A673 (cell line): ENCODE data around the gene GCDH. TPM values are rescaled to one million over a fixed set of nuclear protein-coding genes. Genes with fewer than 3 reads are reported as not detected.

Experiments used
- BruUV-seq: library from RNA; stranded (reverse); fragments of 400-500 nt; replicated peaks from 2 replicates; lab custom pipeline; 2021; lab: Mats Ljungman, UMichigan
- CTCF ChIA-PET: fragments of 300-600 bp; sonication (Branson Sonifier 250); formaldehyde crosslinking; loops from one replicate; lab custom pipeline; 2022; ENCODE audit warnings: antibody characterized with exemption; lab: Charles Lee
- POLR2A ChIA-PET: fragments of 300-600 bp; sonication (Branson Sonifier 250); formaldehyde crosslinking; loops from one replicate; lab custom pipeline; 2022; ENCODE audit warnings: antibody characterized with exemption; ENCODE audit not compliant: low non-redundant PET; lab: Charles Lee
- DNase-seq: peaks from one replicate; pipeline ENCODE4 v3.0.0-alpha.2; 2015; ENCODE audit warnings: low spot score
- H3K27ac ChIP-seq: fragments of 200-600 bp; sonication (generic); 2 replicates; pipeline ENCODE4 v1.5.1; 2016; ENCODE audit warnings: mixed run types, low read depth, mild to moderate bottlenecking, mixed read lengths, antibody characterized with exemption, low read length; ENCODE audit not compliant: poor library complexity, severe bottlenecking
- H3K27me3 ChIP-seq: fragments of 200-600 bp; sonication (generic); replicated peaks from 2 replicates; pipeline ENCODE4 v1.6.1; 2017; ENCODE audit warnings: mixed run types, low read depth, mild to moderate bottlenecking, mixed read lengths, antibody characterized with exemption, low read length; ENCODE audit not compliant: insufficient read depth, poor library complexity
- H3K36me3 ChIP-seq: fragments of 200-600 bp; sonication (generic); 2 replicates; pipeline ENCODE4 v1.6.1; 2016; ENCODE audit warnings: mixed run types, mild to moderate bottlenecking, mixed read lengths, antibody characterized with exemption, low read length; ENCODE audit not compliant: insufficient read depth, poor library complexity, severe bottlenecking
- H3K4me1 ChIP-seq: fragments of 200-600 bp; sonication (generic); 2 replicates; pipeline ENCODE4 v1.6.1; 2017; ENCODE audit warnings: mixed run types, mild to moderate bottlenecking, mixed read lengths, antibody characterized with exemption, low read length; ENCODE audit not compliant: insufficient read depth, poor library complexity, severe bottlenecking
- H3K4me3 ChIP-seq: fragments of 200-600 bp; sonication (generic); 2 replicates; pipeline ENCODE4 v1.5.1; 2016; ENCODE audit warnings: low read depth, mixed run types, mild to moderate bottlenecking, mixed read lengths, low read length; ENCODE audit not compliant: poor library complexity, severe bottlenecking
- H3K9me3 ChIP-seq: fragments of 200-600 bp; sonication (generic); 2 replicates; pipeline ENCODE4 v1.6.1; 2016; ENCODE audit warnings: mixed run types, low read depth, mild to moderate bottlenecking, mixed read lengths, antibody characterized with exemption, low read length; ENCODE audit not compliant: poor library complexity, severe bottlenecking
- CTCF ChIP-seq: fragments of 300-800, 200-600 bp; sonication (generic); conservative IDR thresholded peaks from 2 replicates; pipeline ENCODE4 v1.5.1; 2017; ENCODE audit warnings: low read depth, mild to moderate bottlenecking, antibody characterized with exemption, low read length, moderate library complexity, mixed read lengths
- EZH2 ChIP-seq: fragments of 200-600 bp; sonication (generic); IDR thresholded peaks from 2 replicates; pipeline ENCODE4 v1.6.1; 2017; ENCODE audit warnings: borderline replicate concordance, low read depth, mild to moderate bottlenecking, mixed read lengths, antibody characterized with exemption, low read length; ENCODE audit not compliant: poor library complexity, severe bottlenecking
- intact Hi-C: fragments of 100-400 bp; cut with micrococcal nuclease; formaldehyde crosslinking; loops from one replicate; pipeline ENCODE4 v1.10.0; 2022; ENCODE audit not compliant: unreplicated experiment
- total RNA-seq: library from RNA; stranded (reverse); gene quantifications from 2 replicates; pipeline ENCODE4 v1.2.3, GENCODE V29; 2021

The GCDH gene
- total RNA-seq, 1 experiment from 2014 or later, result 47.3 TPM

GRCh38 chr19:12933287-12934072 lies 42.5 kb downstream of the GCDH start, which contains the start of gene FARSA:
TSS of gene FARSA (minus strand) at chr19:12933711. CDS start at chr19:12933696, 15 bp downstream.
- TF ChIP-seq CTCF, result no peak
- no peak for TF ChIP-seq EZH2
- H3K9me3 ChIP-seq, result no peaks in the 10 kb centered on the region
- H3K27me3 ChIP-seq, result no peaks in the 10 kb centered on the region
- POLR2A ChIA-PET, result interaction anchor here (0.6 kb wide), 2 partner anchors 40 to 142 kb away, joined by 3 to 5 read pairs; partner anchors contain the start of gene JUNB
- peak; percentile 95 for DNase-seq
- CTCF ChIA-PET, result interaction anchor here (0.5 kb wide), 1 partner anchor 19 kb away, joined by 3 read pairs; no protein-coding TSS in a partner anchor
- H3K36me3 ChIP-seq, result peaks cover 29% of the 10 kb centered on the region
- peak within 1 kb of the TSS; percentile 95 for H3K4me3 ChIP-seq
- H3K4me1 ChIP-seq, result peaks cover 19% of the 10 kb centered on the region
- peak within 1 kb of the TSS; percentile 84 for H3K27ac ChIP-seq
- intact Hi-C loops, result no loop called here
- TSS peak; percentile 63 for BruUV-seq

DNA sequence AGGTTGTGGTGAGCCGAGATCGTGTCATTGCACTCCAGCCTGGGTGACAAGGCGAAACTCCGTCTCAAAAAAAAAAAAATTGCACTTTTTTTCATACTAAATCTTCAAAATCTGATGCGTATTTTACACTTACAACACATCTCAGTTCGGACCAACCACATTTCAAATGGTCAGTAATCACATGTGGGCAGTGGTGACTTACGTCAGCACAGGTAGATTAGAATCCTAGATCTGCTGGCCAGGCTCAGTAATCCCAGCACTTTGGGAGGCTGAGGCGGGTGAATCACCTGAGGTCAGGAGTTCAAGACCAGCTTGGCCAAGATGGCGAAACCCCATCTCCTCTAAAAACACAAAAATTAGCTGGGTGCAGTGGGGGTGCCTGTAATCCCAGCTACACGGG lies 44.1 kb downstream of the GCDH start:
- H3K4me3 ChIP-seq, result no peak overlapping the region
- intact Hi-C loops, result no loop called here
- H3K9me3 ChIP-seq, result no peaks in the 10 kb centered on the region
- H3K36me3 ChIP-seq, result peaks cover 28% of the 10 kb centered on the region
- no peak overlapping the region for H3K27ac ChIP-seq
- no peak for DNase-seq
- H3K27me3 ChIP-seq, result no peaks in the 10 kb centered on the region
- no TSS peak for BruUV-seq
- H3K4me1 ChIP-seq, result peaks cover 25% of the 10 kb centered on the region
- TF ChIP-seq EZH2 (no peak), CTCF (no peak)
- POLR2A ChIA-PET, result no interaction called here
- CTCF ChIA-PET, result no interaction called here

- intact Hi-C loops, result no loop called here
- DNase-seq, result no peak
- Histone ChIP-seq H3K4me3 (no peak overlapping the region), H3K36me3 (peaks cover 31% of the 10 kb centered on the region), H3K27ac (no peak overlapping the region), H3K27me3 (no peaks in the 10 kb centered on the region), H3K4me1 (peaks cover 38% of the 10 kb centered on the region), H3K9me3 (no peaks in the 10 kb centered on the region)
- ChIA-PET POLR2A (no interaction called here), CTCF (no interaction called here)
- BruUV-seq, result no TSS peak
- no peak for TF ChIP-seq EZH2
- no peak for TF ChIP-seq CTCF
Observed at GRCh38 chr19:12936582-12936981, 45.6 kb downstream of the GCDH start.
